Activated CD8-positive, alpha-beta memory T cell treated with anti-CD3 and anti-CD28 coated beads for 4 hours (primary cell): Measurements from ENCODE around the gene SEPTIN8.

Experiments
- DNase-seq, 2 donors: peaks; one replicate each; pipeline ENCODE4 v3.0.0-alpha.2; 2020; ENCODE audit warnings: low read depth in 2 of 2

Gene SEPTIN8, protein sequence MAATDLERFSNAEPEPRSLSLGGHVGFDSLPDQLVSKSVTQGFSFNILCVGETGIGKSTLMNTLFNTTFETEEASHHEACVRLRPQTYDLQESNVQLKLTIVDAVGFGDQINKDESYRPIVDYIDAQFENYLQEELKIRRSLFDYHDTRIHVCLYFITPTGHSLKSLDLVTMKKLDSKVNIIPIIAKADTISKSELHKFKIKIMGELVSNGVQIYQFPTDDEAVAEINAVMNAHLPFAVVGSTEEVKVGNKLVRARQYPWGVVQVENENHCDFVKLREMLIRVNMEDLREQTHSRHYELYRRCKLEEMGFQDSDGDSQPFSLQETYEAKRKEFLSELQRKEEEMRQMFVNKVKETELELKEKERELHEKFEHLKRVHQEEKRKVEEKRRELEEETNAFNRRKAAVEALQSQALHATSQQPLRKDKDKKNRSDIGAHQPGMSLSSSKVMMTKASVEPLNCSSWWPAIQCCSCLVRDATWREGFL

GRCh38 chr5:132777209-132778069 lies at the start of gene SEPTIN8:
Gene SEPTIN8 (minus strand): TSS chr5:132777239. CDS start chr5:132777137, 102 bp downstream.
- DNase-seq, result peak in 1 of 2 donors; percentile 4

GRCh38 chr5:132826424-132827082 lies 49.5 kb upstream of the SEPTIN8 start:
- no peak for DNase-seq

GRCh38 chr5:132825834-132826391 lies 48.9 kb upstream of the SEPTIN8 start:
- no peak for DNase-seq

GRCh38 chr5:132825033-132825833 lies 48.2 kb upstream of the SEPTIN8 start:
- no peak for DNase-seq

DNA sequence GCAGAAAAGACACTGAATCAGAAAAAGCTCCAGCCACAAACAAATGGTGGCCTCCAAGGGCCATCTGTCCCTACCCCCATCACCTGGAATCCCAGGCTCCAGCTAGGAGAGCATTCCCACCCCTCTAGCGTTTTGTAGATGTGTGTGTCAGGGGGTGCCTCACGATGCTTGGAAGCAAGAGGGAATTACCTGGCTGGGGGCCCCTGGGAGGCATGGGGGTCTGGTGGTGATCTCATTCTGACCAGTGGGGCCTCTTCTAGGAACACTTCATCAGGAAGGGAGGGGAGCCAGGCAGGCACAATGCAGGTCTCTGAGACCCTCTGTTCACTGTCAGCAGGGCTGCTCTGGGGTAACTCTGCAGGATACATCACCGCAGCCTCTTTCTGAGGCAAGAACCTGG lies 47.4 kb upstream of the SEPTIN8 start:
- DNase-seq, result no peak

DNA sequence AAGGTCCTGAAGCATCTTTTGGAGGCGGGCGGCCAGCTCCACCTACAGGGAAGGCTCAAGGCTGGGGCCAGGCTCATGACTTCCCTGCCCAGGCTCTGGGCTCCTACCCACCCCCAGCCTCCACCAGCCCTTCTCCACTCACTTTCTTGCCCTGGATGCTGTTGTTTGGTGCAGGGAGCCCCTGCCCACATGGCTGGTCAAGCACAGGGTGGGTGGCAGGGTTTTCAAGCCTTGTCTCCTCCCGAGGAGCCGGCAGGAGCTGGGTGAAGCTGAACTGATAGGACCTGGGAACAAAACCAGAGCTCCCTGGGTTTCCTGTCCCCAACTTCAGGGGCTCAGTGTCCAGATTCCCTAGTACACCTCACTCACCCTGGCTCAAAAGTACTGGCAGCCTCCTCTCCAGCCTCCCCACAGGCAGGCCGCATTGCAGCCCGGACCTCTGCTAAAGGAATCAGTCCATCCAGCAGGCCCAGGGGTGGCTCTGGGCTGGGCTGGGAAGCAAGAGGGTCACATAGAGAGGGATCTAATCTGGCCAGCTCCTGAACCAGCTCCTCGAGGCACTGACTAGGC lies 46.5 kb upstream of the SEPTIN8 start:
- no peak for DNase-seq

- DNase-seq, result no peak
Observed at GRCh38 chr5:132822650-132823480, 45.8 kb upstream of the SEPTIN8 start.

- no peak for DNase-seq
Observed at GRCh38 chr5:132821791-132822190, 44.8 kb upstream of the SEPTIN8 start.

DNA sequence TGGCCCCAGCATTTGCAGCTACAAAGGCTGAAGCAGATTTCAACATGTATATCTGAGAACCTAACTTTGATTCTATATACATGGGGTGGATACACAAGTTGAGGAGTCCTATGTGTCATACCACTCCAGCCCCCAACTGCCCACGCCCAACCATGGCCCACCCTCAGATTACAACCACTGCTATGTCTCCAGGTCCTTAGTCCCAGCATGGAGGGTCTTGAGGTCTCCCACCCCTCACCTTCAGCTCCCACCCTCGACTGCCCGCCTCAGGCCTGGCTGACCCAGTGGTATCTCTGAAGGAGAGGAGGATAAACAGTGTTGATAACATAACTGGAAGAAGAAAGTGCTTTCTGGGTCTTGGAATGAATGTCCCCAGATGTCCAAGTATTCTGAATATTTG lies 44.3 kb upstream of the SEPTIN8 start:
- no peak for DNase-seq

GRCh38 chr5:132820162-132820754 lies 43.2 kb upstream of the SEPTIN8 start:
- DNase-seq, result peak; percentile 69 to 72

DNA sequence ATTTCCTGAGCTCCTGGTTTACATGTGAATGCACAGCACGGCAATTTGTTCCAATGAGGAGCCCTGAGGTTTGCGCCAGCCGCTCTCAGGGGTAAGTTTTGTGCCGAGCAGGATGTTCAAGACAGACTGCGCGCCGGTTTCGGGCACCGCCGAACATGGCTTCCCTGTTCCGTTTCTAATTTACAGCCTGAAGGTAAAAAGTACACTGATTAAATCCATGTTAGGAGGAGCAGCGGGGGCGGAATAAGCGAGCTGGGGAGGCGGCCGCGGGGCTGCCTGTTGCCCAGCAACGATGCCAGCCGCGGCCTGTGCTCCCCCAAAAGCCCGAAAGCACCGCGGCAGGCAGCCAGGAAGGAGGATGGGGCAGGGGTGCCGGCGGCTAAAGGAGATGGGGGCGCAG lies 42.4 kb upstream of the SEPTIN8 start:
- no peak for DNase-seq

GRCh38 chr5:132817011-132817410 lies 40.0 kb upstream of the SEPTIN8 start:
- DNase-seq, result no peak

DNA sequence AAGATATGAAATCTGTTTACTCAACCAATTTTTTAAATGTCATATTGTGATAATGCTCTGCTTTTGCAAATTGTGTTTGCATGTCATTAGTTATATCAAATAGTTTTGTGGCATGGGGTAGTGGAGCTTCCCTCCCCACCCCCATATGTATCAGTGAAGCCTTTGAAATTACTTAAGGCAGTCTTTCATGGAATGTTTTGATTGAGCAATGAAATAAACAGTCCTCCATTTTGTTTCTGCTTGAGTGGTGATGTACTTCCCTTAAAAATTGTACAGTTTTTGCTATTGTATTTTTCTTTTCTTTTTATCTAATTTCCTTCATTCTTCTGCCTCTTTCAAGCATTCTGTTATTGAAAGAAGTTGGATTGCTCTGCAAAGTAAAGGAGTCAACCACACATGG lies 39.5 kb upstream of the SEPTIN8 start:
- DNase-seq, result no peak

- no peak for DNase-seq
Observed at GRCh38 chr5:132816083-132816482, 39.0 kb upstream of the SEPTIN8 start.

- no peak for DNase-seq
Observed at GRCh38 chr5:132815454-132815853, 38.4 kb upstream of the SEPTIN8 start.

GRCh38 chr5:132814503-132815294 lies 37.7 kb upstream of the SEPTIN8 start:
- no peak for DNase-seq

- DNase-seq, result no peak
Observed at GRCh38 chr5:132813599-132814502, 36.8 kb upstream of the SEPTIN8 start.
